AG09309 (cell line): ENCODE measurements around the gene ELAVL2.

Source experiments
- DNase-seq: peaks from one replicate; pipeline ENCODE4 v3.0.0-alpha.2; 2010; ENCODE audit warnings: low read depth
- H3K4me3 ChIP-seq: 2 replicates; pipeline ENCODE4 v1.5.1; 2011; ENCODE audit warnings: mild to moderate bottlenecking, low read depth, low read length, moderate library complexity; ENCODE audit not compliant: control insufficient read depth
- CTCF ChIP-seq: IDR thresholded peaks from 2 replicates; pipeline ENCODE4 v1.5.1; 2011; ENCODE audit warnings: mild to moderate bottlenecking, low read depth, low read length, inconsistent platforms; ENCODE audit not compliant: insufficient read depth, control insufficient read depth; ENCODE audit errors: missing control alignments

The ELAVL2 gene

GRCh38 chr9:23820451-23821374 lies 5.3 kb downstream of the ELAVL2 start:
- no peak for DNase-seq
- no peak overlapping the region for H3K4me3 ChIP-seq
- TF ChIP-seq CTCF = no peak

GRCh38 chr9:23819403-23819802 lies 6.6 kb downstream of the ELAVL2 start:
- no peak for TF ChIP-seq CTCF
- H3K4me3 ChIP-seq = no peak overlapping the region
- DNase-seq = no peak

DNA sequence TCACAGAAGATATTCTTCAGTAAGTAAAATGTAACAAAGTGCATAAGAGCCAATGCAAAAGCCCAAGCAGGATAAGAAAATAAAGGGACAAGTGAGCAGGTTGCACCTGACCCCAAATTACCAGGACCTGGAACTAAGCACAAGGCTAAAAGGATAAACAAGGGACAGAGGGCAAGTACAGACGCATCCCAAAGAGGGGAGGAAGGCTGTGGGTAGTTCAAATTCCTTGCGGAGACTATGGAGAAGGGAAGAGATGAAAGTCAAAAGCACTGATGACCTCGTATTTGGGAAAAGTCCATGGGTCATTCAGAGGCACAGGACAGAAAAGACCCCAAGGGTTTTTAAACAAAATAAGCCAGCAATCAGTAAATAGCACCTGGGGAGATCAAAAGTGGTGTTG lies 11.8 kb downstream of the ELAVL2 start:
- no peak for DNase-seq
- H3K4me3 ChIP-seq = no peak overlapping the region
- TF ChIP-seq CTCF = no peak

- H3K4me3 ChIP-seq = no peak overlapping the region
- DNase-seq = no peak
- no peak for TF ChIP-seq CTCF
Observed at GRCh38 chr9:23812673-23813072, 13.4 kb downstream of the ELAVL2 start.

DNA sequence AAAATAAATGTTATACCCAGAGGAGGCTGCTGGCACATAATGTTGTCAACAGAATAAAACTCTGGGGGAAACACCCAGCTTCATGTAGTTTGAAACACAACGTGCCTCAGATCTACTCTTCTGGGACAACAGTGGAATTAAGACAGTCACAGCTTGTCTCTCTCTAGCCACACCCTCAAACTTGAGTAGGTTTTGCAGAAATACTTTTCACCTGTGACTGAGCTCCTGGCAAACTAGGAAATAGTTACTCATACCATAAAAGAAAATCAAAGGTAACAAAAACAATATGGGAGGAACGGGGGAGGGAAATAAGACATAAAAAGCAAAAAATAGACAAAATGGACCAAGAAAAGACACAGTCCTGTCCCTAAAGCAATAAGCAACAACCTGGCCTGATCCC lies 14.4 kb downstream of the ELAVL2 start:
- TF ChIP-seq CTCF = no peak
- no peak overlapping the region for H3K4me3 ChIP-seq
- DNase-seq = no peak

DNA sequence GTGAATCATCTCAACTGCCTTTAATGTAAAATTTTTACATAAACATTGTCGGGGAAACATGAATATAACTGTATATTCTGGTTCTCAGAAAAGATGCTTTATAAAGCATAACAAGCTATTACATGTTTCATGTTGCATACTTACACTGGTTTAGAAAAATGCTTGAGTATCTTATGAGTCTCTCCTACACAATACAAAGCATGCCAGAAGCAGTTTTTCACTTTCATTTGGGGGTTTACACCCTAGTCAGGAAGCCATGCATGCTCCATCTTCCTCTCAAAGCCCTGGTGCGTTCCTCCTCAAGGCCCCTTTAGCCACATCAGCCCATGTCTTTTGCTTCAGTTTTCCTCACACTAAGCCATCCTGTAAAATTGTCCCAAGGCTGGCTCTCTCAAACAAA lies 22.8 kb downstream of the ELAVL2 start:
- no peak for TF ChIP-seq CTCF
- H3K4me3 ChIP-seq = no peak overlapping the region
- no peak for DNase-seq

DNA sequence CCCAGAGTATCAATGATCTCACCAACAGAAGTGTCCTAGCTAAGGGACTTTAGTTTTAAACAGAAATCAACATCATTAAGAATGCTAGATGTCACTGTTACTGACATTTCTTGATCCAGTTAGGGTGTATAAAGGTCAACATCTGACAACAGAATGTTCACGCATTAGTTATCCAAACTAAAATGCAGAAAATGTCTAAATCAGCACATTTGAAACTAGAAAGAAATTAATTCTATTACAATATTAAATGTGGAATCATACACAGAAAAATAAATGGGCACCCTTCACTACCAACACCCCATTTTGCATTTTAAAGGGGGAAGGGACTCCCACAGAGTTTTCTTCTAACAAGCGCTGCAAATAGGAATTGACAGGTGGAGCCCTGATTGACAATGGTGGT lies 24.5 kb downstream of the ELAVL2 start:
- DNase-seq = no peak
- H3K4me3 ChIP-seq = no peak overlapping the region
- no peak for TF ChIP-seq CTCF
